NCI-H2171 treated with DMSO at 0.1 percent for 48 hours (cell line): Measurements from ENCODE around the gene PSMG4.

Source experiments
- DNase-seq: peaks from one replicate; lab custom pipeline; 2025; lab: John Stamatoyannopoulos, UW

Gene PSMG4

GRCh38 chr6:3258720-3259490, at the start of gene PSMG4:
PSMG4 (plus strand) TSS chr6:3258947; CDS start chr6:3259023, 76 bp downstream.
- DNase-seq: peak; percentile 76

GRCh38 chr6:3209114-3210023, 49.4 kb upstream of the PSMG4 start:
- DNase-seq: peak; percentile 85

GRCh38 chr6:3210024-3210610, 48.6 kb upstream of the PSMG4 start:
- DNase-seq: no peak

GRCh38 chr6:3211681-3212080, 47.1 kb upstream of the PSMG4 start:
- no peak for DNase-seq

GRCh38 chr6:3212261-3212660, 46.5 kb upstream of the PSMG4 start:
- DNase-seq: no peak

GRCh38 chr6:3213334-3213695, 45.4 kb upstream of the PSMG4 start:
- no peak for DNase-seq

GRCh38 chr6:3214898-3215297, 43.8 kb upstream of the PSMG4 start:
- DNase-seq: no peak

GRCh38 chr6:3217286-3217685, 41.5 kb upstream of the PSMG4 start:
- DNase-seq: no peak

GRCh38 chr6:3218266-3218665, 40.5 kb upstream of the PSMG4 start:
- DNase-seq: no peak

GRCh38 chr6:3220366-3220765, 38.4 kb upstream of the PSMG4 start:
- DNase-seq: no peak

GRCh38 chr6:3221578-3221977, 37.2 kb upstream of the PSMG4 start:
- no peak for DNase-seq

GRCh38 chr6:3222506-3223038, 36.2 kb upstream of the PSMG4 start:
- DNase-seq: peak; percentile 62

- no peak for DNase-seq
Observed at GRCh38 chr6:3226042-3226441, 32.7 kb upstream of the PSMG4 start.

- DNase-seq: peak; percentile 23
Observed at GRCh38 chr6:3226481-3227362, 32.0 kb upstream of the PSMG4 start.

GRCh38 chr6:3227363-3228045, 31.2 kb upstream of the PSMG4 start, which contains the start of gene TUBB2B:
TUBB2B (minus strand) TSS chr6:3227653; CDS start chr6:3227543, 110 bp downstream.
- peak; percentile 94 for DNase-seq

- DNase-seq: peak; percentile 96
Observed at GRCh38 chr6:3228046-3228671, 30.6 kb upstream of the PSMG4 start.

GRCh38 chr6:3228771-3229565, 29.8 kb upstream of the PSMG4 start:
- DNase-seq: peak; percentile 85

GRCh38 chr6:3229566-3230178, 29.1 kb upstream of the PSMG4 start:
- DNase-seq: peak; percentile 81
